ENCODE data around the gene KIF11.
A peak's percentile ranks its signal among the peaks of the same experiment; 100 is the strongest.
"Not testable (repeated sequence)": the region's sequence is repeated elsewhere in the genome, so short reads cannot be mapped to it uniquely, and the experiment has no call there.

The KIF11 gene

DNA sequence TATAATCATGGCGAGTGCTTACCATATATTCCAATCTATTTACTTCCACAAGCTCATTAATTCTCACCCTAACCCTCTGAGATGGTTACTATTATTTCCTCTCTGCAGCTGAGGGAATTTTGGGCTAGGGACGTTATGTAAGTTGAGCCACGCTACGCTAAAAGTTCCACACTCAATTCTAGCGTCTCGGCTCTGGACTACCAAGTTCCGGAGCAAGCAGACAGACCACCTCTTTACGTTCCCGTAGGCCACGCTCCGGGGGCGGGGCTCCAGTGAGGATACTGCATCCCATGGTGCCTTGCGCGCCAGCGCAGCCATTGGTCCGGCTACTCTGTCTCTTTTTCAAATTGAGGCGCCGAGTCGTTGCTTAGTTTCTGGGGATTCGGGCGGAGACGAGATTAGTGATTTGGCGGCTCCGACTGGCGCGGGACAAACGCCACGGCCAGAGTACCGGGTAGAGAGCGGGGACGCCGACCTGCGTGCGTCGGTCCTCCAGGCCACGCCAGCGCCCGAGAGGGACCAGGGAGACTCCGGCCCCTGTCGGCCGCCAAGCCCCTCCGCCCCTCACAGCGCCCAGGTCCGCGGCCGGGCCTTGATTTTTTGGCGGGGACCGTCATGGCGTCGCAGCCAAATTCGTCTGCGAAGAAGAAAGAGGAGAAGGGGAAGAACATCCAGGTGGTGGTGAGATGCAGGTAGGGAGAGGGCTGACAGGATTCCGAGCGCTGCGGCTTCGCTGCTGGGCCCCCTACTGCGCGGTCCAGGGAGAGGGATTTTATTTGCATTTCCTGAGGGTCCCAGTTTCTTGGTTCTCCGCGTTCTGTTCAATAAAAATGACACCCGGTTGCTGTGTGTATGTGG, at the start of gene KIF11:
KIF11 (plus strand) TSS at position 370 of the 858 bp plus-strand sequence; CDS start at position 616, 246 bp downstream.
- peak; percentile 89 for ATAC-seq
- H3K9me3 Mint-ChIP-seq = no peaks in the 10 kb centered on the region
- H3K27ac Mint-ChIP-seq = peak within 1 kb of the TSS; percentile 99
- no peaks in the 10 kb centered on the region for H3K27me3 Mint-ChIP-seq
- peak; percentile 94 to 97 for DNase-seq
- peaks cover 41% of the 10 kb centered on the region for H3K4me1 Mint-ChIP-seq
- H3K4me3 Mint-ChIP-seq = peak within 1 kb of the TSS; percentile 95 to 98

DNA sequence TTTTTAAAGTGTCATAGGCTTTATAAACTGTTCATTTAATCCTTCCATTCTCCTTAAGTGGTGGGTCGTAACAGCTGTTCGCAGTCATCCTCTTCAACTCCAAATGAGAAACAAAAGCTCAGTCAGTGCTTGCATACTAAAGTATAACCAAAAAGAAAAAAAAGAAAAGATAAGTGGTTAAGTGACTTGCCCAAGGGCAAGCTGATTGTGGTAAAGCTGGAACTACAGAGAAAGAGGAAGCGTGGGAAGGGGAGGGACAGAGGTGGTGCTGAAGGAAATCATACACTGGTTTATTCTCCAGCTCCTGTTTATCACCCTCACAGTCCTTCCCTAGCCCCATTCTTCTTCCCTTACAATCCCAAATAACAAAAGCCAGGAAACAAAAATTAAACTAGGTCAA, 48.6 kb upstream of the KIF11 start:
- H3K9me3 Mint-ChIP-seq = no peaks in the 10 kb centered on the region
- no peak overlapping the region for H3K27ac Mint-ChIP-seq
- H3K27me3 Mint-ChIP-seq = no peaks in the 10 kb centered on the region
- DNase-seq = no peak
- H3K4me1 Mint-ChIP-seq = peaks cover 22% of the 10 kb centered on the region
- H3K4me3 Mint-ChIP-seq = peak overlapping the region in 1 of 2 donors; percentile 29
- no peak for ATAC-seq

DNA sequence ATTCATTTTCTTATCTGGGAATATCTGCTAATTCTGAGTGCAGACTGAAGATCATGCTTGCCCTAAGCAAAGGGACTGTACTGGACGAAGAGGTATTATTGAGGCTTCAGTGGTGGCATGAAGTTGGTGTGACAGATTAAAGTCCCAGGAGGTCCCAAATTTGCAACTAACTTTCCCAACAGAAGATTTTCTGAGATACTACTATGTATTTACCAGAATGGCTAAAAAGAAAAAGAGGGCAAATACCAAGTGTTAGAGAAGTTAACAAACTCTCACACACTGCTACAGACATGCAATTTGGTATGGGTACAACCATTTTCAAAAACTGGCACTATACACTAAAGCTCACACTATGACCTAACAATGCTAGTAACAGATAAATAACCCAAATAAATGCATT, 47.4 kb upstream of the KIF11 start:
- H3K27ac Mint-ChIP-seq = no peak overlapping the region
- no peaks in the 10 kb centered on the region for H3K27me3 Mint-ChIP-seq
- peaks cover 22% of the 10 kb centered on the region for H3K4me1 Mint-ChIP-seq
- H3K4me3 Mint-ChIP-seq = no peak overlapping the region
- DNase-seq (no peak), ATAC-seq (no peak)
- no peaks in the 10 kb centered on the region for H3K9me3 Mint-ChIP-seq

DNA sequence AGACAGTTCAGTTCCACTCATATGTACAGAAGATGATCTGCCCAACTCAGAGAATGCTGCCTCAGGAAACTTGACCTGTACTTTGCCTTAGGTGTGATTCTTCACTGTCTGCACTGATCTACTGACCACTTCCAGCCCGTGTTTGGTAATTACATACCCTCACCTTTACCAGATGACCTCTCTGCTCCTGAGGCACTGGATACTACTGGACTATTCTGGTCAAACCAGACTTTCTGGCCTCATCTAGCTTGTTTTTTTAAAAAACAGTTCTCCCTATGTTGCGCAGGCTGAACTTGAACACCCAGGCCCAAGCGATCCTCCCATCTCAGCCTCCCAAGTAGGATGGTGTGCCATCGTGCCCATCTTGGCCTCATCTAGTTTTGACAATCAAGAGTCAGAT, 45.3 kb upstream of the KIF11 start:
- peaks cover 17% of the 10 kb centered on the region for H3K4me1 Mint-ChIP-seq
- ATAC-seq (no peak), DNase-seq (no peak)
- H3K9me3 Mint-ChIP-seq = no peaks in the 10 kb centered on the region
- no peak overlapping the region for H3K27ac Mint-ChIP-seq
- no peaks in the 10 kb centered on the region for H3K27me3 Mint-ChIP-seq
- H3K4me3 Mint-ChIP-seq = no peak overlapping the region

DNA sequence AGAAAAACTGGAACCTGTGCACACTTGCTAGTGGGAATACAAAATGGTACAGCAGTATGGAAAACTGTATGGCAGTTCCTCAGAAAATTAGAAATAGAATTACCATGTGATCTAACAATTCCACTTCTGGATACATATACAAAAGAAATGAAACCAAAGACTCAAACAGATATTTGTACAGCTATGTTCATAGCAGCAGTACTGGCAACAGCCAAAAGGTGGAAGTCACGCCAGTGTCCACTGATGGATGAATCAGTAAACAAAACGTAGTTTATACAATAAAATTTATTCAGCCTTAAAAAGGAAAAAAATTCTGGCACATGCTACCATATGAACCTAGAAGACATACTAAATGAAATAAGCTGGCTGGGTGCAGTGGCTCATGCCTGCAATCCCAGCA, 42.0 kb upstream of the KIF11 start:
- no peak for ATAC-seq
- H3K4me1 Mint-ChIP-seq = no peaks in the 10 kb centered on the region
- no peak for DNase-seq
- H3K9me3 Mint-ChIP-seq = peaks cover 12% of the 10 kb centered on the region in 2 donors
- H3K4me3 Mint-ChIP-seq = no peak overlapping the region
- H3K27me3 Mint-ChIP-seq = no peaks in the 10 kb centered on the region
- no peak overlapping the region for H3K27ac Mint-ChIP-seq

DNA sequence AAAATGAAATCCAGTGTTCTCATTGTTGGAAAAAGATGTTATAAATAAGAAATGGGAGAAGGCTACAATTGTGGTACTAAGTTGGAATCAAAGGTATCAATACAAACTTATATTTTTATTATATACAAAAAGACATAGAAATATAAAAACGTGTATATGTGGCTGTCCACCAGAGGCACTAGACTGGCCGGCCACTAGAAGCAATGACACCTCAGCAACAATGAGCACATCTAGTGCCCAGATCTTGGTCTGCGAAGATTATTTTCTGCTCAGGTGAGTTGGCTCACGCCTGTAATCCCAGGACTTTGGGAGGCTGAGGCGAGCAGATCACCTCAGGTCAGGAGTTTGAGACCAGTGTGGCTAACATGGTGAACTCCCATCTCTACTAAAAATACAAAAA, 40.6 kb upstream of the KIF11 start:
- Mint-ChIP-seq H3K27me3 (no peaks in the 10 kb centered on the region), H3K27ac (no peak overlapping the region), H3K4me1 (no peaks in the 10 kb centered on the region), H3K4me3 (no peak overlapping the region), H3K9me3 (peaks cover 12% of the 10 kb centered on the region in 2 donors)
- DNase-seq (no peak), ATAC-seq (no peak)

DNA sequence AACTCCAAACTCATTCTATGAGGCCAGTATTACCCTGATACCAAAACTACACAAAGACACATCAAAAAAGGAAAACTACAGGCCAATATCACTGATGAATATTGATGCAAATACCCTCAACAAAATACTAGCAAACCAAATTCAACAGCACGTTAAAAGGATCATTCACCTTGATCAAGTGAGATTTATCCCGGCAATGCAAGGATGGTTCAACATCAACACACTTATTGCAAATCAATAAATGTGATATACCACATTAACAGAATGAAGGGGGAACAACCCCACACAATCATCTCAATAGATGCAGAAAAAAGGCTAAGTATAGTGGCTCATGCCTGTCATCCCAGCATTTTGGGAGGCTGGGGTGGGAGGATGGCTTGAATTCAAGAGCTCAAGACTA, 39.0 kb upstream of the KIF11 start:
- Mint-ChIP-seq H3K4me3 (no peak overlapping the region), H3K27me3 (no peaks in the 10 kb centered on the region), H3K27ac (no peak overlapping the region), H3K9me3 (peaks cover 12% of the 10 kb centered on the region in 2 donors), H3K4me1 (no peaks in the 10 kb centered on the region)
- DNase-seq (no peak), ATAC-seq (no peak)

DNA sequence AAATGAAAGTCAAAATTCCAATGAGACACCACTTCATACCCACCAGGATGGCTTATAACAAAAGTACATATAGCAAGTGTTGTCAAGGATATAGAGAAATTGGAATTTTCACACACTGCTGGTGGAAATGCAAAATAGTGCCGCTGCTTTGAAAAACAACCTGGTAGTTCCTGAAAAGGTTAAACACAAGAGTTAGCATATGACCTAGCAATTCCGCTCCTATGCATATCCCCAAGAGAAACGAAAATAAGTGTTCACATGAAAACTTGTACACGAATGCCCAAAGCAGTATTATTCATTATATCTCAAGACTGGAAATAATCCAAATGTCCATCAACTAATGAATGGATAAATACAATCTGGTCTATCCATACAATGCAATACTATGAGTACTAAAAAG, 33.9 kb upstream of the KIF11 start:
- ATAC-seq (no peak), DNase-seq (no peak)
- no peaks in the 10 kb centered on the region for H3K27me3 Mint-ChIP-seq
- peak overlapping the region in 1 of 2 donors; percentile 76 for H3K27ac Mint-ChIP-seq
- peaks cover 9% of the 10 kb centered on the region in 2 donors for H3K9me3 Mint-ChIP-seq
- H3K4me3 Mint-ChIP-seq = no peak overlapping the region
- H3K4me1 Mint-ChIP-seq = peaks cover 6% of the 10 kb centered on the region

DNA sequence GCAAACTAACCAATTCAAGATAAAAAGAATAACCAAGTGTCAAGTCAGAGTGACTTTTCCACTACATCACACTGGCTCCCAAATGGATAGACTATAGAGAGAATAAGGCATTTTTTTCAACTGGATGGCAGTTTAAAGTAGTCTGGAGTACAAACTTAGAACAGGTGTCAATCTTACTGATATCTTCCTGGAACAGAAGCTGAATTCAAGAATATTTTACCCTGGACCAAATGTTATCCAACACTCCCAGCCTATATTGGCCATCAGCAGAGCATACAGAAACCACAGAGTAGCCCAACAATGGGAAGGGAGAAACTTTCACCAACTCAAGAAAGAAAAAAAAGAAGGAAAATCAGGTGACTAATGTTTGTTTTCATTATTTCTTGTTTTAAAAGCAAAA, 30.5 kb upstream of the KIF11 start:
- Mint-ChIP-seq H3K27ac (no peak overlapping the region), H3K9me3 (peaks cover 5 to 7% of the 10 kb centered on the region in 2 donors), H3K27me3 (no peaks in the 10 kb centered on the region)

DNA sequence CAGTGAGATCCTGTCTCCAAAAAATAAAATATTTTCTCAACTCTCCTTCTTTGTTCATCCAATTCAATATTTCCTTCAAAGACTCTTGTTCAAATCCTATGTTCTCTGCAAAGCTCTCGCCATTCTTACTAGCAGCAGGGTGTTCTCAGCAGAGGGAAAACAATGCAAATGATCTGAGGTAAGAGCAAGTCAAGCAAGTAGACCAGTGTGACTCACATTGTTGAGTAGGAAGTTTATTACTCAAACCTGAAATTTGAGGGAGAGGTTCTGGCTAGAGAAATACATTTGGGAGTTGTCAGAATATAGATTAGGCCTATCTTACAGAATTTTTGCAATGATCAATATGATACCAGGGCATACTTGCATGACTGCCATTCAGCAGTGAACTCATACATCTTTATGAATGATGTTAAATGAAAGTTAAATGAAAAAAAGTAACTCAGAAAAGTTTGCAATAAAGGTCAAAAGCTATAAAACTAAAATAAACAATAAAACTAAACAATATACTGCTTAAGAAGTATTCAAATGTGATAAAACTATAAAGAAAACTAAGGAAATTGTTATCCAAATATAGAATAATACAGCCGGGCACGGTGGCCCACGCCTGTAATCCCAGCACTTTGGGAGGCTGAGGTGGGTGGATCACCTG, 24.9 kb upstream of the KIF11 start:
- Mint-ChIP-seq H3K4me1 (peaks cover 41% of the 10 kb centered on the region), H3K4me3 (peak overlapping the region in 1 of 2 donors; percentile 7), H3K9me3 (no peaks in the 10 kb centered on the region)

More for the DNA sequence above, 30.5 kb upstream of the KIF11 start:
- no peak for DNase-seq
- no peak for ATAC-seq
- Mint-ChIP-seq H3K4me3 (no peak overlapping the region), H3K4me1 (peaks cover 14% of the 10 kb centered on the region)

DNA sequence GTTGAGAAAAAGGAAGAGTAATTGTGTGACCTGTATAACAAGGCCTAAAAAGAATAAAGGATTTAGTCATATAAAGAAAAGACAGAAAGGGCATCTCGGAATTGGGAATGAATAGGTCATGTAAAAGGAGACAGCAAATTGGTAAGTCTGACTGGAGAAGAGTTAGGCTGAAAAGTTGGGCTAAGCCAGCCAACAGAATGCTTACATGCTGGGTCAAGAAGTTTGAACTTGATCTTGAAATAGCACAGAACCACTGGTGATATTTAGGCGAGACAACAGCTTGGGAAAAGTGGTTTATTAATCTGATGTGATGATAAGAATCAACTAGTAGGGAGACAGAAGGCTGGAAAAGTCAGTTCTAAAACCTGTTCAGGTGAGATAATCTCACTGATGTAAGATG, 23.9 kb upstream of the KIF11 start:
- no peaks in the 10 kb centered on the region for H3K27me3 Mint-ChIP-seq
- peaks cover 41% of the 10 kb centered on the region for H3K4me1 Mint-ChIP-seq
- ATAC-seq = no peak
- H3K27ac Mint-ChIP-seq = peak overlapping the region in 1 of 2 donors; percentile 75
- no peak overlapping the region for H3K4me3 Mint-ChIP-seq
- H3K9me3 Mint-ChIP-seq = no peaks in the 10 kb centered on the region
- no peak for DNase-seq

More for the DNA sequence above, 24.9 kb upstream of the KIF11 start:
- Mint-ChIP-seq H3K27me3 (no peaks in the 10 kb centered on the region), H3K27ac (peak overlapping the region; percentile 35 to 51)
- ATAC-seq = peak; percentile 78
- DNase-seq = no peak

DNA sequence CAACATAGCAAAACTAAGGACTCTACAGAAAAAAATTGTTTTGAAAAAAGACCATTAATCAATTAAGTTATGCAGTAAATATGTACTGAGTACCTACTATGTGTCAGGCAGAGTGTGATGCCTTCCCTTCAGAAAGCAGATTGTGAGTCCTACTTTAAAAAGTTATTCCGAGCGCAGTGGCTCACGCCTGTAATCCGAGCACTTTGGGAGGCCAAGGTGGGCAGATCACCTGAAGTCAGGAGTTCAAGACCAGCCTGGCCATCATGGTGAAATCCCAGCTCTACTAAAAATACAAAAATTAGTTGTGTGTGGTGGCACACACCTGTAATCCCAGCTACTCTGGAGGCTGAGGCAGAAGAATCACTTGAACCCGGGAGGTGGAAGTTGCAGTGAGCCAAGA, 23.3 kb upstream of the KIF11 start:
- not testable (repeated sequence) for ATAC-seq
- H3K4me1 Mint-ChIP-seq = peaks cover 42% of the 10 kb centered on the region

DNA sequence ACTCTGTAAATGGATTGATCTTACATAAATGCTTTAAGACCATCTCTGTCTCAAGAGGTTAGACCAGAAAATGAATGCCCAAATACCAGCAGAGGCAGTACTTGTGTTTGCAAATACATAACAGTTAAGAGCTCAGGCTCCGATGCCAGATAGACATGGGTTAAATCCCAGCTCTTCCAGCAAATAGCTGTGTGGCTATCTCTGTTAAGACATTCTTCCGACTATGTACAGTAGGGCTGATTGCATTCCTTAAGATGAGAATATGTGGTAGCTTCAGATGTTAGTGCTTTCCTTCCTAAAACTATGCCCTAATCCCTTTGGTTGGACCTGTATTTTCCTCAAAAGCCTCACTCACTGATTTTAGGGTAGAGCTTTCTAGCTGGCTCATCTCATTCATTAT, 21.3 kb upstream of the KIF11 start:
- Mint-ChIP-seq H3K4me3 (no peak overlapping the region), H3K27ac (no peak overlapping the region), H3K9me3 (no peaks in the 10 kb centered on the region), H3K4me1 (peaks cover 44% of the 10 kb centered on the region), H3K27me3 (no peaks in the 10 kb centered on the region)
- DNase-seq = no peak
- ATAC-seq = no peak

More for the DNA sequence above, 23.3 kb upstream of the KIF11 start:
- H3K4me3 Mint-ChIP-seq, H3K27ac Mint-ChIP-seq, H3K27me3 Mint-ChIP-seq, H3K9me3 Mint-ChIP-seq, DNase-seq: not testable (repeated sequence)

DNA sequence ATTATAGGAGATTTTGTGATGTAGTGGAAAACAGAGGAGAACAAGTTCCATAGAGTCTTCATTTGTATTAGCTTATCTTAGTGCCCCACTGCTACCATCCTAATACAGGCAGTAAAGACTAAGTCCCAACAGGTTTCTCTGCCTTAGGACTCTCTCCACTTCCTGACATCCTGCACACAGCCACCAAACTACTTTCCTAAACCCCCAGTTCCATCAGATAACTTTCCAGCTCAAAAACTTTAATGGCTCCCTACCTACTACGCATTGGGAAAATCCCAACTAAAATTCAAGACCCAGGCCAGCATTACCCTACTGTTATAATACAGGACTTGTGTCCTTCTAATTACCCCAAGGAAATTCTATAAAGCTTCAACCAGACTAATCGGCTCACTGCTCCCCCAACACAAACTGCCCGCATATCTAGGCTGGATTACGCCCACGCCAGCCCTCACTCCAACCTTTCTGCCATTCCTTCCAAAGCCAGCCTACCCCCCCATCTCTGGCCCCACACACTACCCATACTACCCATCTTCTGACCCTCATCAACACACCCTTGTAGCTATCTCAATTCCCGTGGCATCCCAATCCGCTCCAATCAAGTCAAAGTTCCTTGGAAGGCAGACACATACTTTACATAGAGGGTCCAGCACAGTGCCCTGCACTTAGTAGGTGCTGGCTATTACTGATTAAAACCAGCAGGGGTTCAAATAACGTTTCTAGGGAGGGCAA, 20.4 kb upstream of the KIF11 start:
- Mint-ChIP-seq H3K27ac (peak overlapping the region in 1 of 2 donors; percentile 49), H3K4me3 (peak overlapping the region; percentile 68), H3K4me1 (peaks cover 38% of the 10 kb centered on the region), H3K9me3 (no peaks in the 10 kb centered on the region), H3K27me3 (no peaks in the 10 kb centered on the region)
- DNase-seq = no peak
- ATAC-seq = no peak

DNA sequence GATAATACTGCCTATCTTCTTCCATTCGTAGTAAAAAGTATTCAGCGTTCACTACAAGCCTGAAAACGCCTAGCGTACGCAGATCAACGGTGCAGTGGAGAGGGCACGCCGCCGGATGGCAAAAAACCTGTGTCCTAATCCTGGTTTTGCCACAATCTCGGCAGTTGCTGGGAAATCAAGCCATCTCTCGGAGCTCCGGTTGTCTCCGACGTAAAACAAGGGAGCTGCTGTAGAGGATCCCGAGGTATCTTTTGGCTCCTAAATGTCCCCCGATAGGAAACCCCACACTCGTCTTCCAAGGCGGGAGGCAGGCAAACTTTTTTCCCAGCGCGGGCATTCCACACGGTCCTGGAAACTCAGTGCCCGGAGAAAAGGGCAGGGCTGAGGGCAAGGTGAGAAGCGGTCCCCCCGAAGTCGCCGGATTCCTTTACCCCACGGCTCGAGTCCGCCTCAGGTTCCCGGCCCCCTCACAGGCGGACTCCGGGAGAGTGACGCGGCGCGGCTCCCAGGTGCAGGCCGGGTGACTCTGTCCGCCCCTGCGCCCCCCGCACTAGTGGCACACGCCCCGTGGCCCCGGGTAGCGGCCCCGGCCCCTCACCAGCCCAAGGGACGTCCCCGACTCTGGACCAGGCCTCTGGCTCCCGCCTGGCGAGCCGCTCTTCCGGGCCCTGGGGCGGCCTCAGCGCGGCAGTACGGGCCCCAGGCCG, 19.7 kb upstream of the KIF11 start:
- H3K4me1 Mint-ChIP-seq = peaks cover 31% of the 10 kb centered on the region
- DNase-seq (peak; percentile 30 to 49), ATAC-seq (peak; percentile 43)
- peak overlapping the region; percentile 49 to 97 for H3K27ac Mint-ChIP-seq
- H3K27me3 Mint-ChIP-seq = no peaks in the 10 kb centered on the region
- no peaks in the 10 kb centered on the region for H3K9me3 Mint-ChIP-seq
- peak overlapping the region; percentile 68 for H3K4me3 Mint-ChIP-seq
